Central memory CD4-positive, alpha-beta T cell (primary cell): ENCODE measurements around the gene RFXANK.
"Not testable (repeated sequence)": the region's sequence is repeated elsewhere in the genome, so short reads cannot be mapped to it uniquely, and the experiment has no call there.

Experiments
- DNase-seq: peaks from one replicate; pipeline ENCODE4 v3.0.0; 2022

Gene RFXANK

DNA sequence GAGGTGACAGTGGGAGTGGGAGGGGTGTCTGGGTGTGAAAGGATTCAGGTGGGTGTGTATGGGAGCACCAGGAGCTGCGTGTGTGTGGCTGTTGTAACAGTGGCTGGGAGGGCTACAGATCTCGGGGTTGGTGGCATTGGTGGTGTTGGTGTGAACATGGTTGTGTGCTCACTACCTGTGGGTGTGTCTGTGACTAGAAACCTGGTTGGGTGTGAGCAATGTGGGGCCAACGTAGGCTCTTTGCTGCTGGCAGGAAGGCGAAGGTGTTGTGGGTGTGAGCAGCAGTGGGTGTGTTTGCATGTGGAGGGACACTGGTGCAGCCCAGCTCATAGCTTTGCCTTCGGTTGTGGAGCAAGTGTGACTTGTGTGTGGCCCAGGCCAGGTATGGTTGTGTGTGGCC, 14.9 kb downstream of the RFXANK start:
- no peak for DNase-seq

DNA sequence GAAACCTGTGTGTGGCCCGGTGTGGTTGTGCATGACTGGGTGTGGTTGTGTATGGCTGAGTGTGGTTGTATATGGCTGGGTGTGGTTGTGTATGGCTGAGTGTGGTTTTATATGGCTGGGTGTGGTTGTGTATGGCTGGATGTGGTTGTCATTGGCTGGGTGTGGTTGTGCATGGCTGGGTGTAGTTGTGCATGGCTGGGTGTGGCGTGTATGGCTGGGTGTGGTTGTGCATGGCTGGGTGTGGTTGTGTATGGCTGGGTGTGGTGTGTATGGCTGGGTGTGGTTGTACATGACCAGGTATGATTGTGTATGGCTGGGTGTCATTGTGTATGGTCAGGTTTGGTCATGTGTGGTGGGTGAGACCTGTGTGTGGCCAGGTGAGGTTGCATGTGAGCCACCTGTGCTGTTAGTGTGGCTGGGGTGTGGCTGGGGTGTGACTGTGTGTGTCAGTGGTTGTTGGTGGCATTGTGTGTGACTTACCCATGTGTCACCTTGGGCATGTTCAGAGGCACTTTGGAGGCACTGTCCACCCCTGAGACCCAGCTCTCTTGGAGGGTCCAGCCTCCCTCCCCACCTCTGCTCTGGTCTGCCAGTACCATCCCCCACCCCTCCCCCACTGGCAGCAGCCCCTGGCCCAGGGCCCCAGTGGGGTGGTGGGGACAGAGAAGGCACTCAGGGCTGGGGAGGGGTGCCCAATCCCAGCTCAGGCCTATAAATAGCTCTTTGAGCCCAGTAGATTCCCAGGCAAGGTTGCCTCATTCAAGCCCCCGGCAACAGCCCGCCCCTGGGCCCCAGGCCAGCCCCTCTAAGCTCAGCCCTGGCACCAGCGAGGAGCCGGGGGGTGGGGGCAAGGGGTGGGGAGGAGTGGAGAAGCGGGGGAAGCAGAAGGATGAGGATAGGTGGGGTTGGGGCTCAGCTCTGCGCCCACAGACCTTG, 15.8 kb downstream of the RFXANK start:
- DNase-seq: no peak

DNA sequence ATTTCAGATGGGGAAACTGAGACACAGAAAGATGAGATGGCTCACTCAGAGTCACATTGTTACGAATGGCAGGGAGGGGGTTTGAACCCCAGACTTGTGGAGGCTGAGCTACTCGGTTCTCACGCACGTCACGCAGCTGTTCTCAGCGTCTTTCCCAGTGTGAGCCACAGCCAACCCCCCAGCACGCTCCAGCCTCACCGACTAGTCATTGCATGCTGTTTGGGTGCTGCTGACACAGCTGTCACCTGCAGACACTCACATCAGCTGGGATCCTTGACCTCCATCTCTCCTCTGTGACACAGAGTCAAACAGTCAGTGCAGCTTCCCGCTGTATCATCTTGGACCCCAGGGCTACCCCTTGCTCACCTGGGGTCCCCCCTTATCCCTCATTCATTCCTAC, 17.3 kb downstream of the RFXANK start:
- no peak for DNase-seq

DNA sequence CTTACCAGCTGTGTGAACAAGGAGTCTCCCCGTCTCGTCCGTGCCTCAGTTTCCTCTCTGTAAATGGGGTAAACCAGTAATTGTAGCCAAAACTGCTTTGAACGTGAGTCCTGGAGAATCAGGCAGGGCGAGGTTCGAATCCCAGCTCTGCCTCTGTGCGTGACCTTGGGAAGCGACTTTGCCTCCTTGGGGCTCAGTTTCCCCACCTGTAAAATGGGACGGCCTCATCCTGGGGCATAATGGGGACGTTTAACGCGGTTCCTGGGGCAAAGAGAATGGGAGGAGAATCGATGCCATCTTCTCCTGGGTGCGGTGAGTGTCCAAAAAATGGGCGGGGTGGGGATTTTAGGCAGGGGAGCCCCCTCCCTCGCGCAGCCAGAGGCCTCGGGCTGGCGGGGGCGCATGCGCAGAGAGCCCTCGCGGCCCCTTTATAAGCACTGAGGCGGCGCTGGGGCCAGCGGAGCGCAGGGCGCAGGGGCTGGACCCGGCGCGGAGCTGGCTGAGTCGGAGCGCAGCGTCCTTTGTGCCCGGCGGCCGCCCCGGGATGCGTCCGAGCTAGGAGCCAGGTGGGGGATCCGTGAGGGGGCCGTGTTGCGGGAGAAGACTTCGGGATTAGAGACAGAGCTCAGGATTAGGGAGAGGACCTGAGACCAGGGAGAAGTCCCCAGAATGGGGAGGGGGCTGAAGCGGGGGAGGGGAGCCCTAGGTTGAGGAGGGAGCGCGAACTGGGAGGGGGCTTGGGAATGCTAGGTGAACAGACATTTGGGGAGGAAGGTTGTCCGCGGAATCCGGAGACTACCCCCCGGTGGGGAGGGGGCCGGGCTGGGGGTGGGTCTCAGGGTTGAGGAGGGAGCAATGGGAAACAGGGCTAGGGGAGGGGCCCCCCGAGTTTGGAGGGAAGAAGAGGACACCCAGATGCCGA, 19.7 kb downstream of the RFXANK start, which contains the start of gene NCAN:
Gene NCAN (plus strand): TSS at position 460 of the 922 bp plus-strand sequence. CDS start 4,996 bp downstream, outside the sequence.
- no peak for DNase-seq

DNA sequence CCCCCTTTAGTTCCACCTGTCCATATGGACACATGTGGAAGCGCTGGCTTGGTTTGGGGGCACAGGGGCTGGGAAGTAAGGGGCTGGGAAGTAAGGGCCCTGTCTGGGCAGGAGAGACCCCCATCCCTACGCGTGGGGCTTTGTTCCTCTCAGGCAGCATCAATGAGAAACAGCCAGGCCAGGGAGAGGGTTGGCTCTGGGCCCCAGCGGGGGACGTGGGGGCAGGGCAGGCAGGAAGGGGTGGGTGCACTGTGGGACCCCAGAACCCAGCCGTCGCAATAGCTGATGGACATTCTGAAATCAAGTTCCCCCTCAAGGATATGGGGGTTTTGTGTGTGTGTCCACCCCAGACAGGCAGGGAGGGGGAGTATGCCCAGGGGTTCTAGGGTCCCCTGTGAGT, 20.9 kb downstream of the RFXANK start:
- DNase-seq: no peak

DNA sequence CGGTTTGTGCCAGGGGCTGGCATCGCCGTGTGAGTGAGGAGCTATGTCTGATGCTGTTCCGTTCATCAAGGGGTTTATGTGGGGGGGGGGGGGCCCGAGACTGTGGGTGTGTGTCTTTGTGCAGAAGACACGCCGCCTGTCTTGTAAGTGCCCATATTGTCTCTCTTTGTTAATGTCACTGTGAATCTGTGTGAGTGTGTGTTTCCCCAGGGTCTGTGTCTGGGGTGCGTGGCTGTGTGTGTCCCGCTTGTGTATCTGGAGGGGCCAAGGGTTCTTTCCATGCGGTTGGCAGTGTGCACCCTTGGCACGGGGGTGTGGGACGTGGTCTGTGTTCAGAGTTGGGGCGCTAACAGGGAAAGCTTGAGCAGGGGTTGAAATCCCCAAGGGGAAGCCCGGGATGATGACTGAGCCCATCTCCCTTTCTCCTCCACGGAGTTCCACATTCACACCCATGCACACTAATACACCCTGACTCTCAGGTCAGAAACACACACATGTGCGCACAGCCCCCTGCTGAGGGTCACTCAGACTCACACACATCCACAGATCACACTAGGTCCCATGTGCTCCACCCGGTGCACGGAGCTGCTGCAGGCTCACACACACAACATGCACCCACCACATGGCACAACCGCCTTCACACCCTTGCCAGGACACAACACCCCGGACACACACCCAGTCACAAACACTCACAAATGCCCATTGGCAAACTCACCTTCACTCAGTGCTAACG, 21.5 kb downstream of the RFXANK start:
- DNase-seq: no peak

DNA sequence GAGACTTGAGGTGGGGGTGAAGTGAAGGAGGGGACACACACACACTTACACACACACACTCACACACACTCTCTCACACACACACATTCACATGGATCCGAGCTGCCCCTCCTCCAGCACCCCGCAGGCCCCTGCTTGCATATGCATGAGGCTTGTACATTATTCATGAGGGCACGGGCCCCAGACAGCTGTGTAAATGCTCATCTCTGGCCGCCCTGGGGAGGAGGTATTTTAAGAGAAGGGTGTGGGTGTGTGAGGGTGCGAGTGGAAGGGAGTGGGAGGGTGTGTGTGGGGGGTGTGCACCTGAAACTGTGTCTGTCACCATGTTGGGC, 22.1 kb downstream of the RFXANK start:
- no peak for DNase-seq

DNA sequence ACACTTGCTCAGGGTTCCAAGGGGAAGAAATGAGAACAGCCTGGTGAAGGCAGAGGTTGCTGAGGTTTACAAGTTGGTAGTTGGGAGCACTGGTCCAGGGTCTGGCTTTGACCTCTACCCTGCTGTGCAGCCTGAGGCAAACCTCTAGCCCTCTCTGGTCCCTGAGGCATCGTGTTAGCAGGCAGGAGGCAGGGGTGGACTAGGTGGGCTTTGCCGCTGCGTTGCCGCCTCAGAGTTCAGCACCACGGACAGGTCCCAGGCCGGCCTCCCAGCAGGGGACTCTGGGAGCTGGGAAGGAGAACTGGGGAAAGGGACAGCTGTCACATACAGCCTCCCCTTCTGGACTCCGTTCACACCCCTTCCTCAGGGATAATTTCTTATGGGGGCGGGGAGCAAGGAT, 22.8 kb downstream of the RFXANK start:
- no peak for DNase-seq

DNA sequence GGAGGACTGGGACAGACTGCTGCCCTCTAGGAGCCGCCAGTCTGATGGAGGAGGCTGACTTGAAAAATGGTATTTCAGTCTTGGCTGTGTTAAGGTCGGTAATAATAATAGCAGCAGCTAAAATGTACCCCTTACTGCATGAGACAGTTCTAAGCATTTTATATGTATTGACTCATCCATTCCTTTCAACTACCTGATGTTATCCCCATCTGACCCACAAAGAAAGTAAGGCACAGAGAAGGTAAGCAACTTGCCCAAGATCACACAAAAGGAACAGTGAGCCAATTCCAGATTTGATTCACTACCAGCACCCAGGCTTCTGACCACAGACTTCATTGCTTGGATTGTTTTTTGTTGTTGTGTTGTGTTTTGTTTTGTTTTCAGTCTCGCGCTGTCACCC, 23.7 kb downstream of the RFXANK start:
- no peak for DNase-seq

DNA sequence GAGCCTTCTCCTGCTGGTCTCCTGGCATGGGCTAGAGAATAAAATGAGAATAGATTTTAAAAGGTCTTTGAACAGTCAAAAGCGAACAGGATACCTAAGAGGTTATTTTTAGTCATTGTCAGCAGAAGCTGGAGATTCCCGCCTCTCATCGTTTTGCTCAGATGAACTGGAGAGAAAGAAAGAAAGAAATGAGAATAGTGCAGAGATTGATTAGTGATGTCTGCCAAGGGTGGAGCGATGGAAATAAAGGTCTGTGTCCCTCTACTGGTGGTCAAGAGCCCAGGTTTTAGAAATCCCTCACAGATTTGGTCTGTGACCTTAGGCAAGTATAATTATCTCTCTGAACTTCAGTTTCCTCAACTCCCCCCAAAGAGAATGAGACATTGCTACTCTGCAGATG, 25.0 kb downstream of the RFXANK start:
- DNase-seq: no peak

DNA sequence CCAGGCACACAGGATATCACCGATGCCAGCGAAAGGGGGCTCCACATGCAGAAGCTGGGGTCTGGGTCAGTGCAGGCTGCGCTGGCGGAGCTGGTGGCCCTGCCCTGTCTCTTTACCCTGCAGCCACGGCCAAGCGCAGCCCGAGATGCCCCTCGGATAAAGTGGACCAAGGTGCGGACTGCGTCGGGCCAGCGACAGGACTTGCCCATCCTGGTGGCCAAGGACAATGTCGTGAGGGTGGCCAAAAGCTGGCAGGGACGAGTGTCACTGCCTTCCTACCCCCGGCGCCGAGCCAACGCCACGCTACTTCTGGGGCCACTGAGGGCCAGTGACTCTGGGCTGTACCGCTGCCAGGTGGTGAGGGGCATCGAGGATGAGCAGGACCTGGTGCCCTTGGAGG, 26.9 kb downstream of the RFXANK start:
- no peak for DNase-seq

DNA sequence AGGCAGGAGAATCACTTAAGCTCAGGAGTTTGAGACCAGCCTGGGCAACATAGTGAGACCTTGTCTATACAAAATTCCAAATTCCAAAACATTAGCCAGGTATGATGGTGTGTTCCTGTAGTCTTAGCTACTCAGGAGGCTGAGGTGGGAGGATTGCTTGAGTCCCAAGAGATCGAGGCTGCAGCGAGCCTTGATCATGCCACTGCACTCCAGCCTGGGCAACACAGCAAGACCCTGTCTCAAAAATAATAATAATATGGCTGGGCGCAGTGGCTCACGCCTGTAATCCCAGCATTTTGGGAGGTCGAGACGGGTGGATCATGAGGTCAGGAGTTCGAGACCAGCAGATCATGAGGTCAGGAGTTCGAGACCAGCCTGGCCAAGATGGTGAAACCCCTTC, 28.9 kb downstream of the RFXANK start:
- not testable (repeated sequence) for DNase-seq

DNA sequence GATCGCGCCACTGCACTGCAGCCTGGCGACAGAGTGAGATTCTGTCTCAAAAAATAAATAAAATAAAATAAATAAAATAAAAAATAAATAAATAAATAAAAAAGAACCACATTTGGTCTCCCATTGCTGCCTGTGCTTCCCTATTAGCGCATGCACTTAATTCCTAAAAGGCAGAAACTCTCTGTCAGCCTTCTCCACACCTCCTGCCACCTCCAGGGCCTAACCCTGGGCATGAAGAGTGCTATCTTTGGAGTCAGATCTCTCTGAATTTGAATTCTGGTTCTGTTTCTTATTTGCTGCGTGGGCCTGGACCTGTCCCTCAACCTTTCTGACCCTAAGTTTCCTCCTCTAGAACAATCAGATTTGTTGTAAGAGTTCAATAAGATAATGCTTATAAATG, 31.0 kb downstream of the RFXANK start:
- DNase-seq: no peak

DNA sequence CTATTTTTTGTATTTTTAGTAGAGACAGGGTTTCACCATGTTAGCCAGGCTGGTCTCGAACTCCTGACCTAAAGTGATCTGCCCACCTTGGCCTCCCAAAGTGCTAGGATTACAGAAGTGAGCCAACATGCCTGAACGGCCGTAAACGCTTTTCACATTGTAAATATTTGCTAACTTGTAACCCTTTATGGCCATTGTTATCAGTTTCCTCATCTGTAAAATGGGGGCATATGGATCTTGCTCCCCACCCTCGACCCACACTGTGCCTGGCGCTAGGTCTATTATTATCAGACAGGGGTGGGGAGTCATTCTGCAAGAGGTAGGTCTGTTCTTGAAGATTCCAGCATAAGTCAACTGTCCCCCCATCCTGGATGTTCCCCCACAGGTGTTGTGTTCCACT, 31.6 kb downstream of the RFXANK start:
- DNase-seq: no peak

DNA sequence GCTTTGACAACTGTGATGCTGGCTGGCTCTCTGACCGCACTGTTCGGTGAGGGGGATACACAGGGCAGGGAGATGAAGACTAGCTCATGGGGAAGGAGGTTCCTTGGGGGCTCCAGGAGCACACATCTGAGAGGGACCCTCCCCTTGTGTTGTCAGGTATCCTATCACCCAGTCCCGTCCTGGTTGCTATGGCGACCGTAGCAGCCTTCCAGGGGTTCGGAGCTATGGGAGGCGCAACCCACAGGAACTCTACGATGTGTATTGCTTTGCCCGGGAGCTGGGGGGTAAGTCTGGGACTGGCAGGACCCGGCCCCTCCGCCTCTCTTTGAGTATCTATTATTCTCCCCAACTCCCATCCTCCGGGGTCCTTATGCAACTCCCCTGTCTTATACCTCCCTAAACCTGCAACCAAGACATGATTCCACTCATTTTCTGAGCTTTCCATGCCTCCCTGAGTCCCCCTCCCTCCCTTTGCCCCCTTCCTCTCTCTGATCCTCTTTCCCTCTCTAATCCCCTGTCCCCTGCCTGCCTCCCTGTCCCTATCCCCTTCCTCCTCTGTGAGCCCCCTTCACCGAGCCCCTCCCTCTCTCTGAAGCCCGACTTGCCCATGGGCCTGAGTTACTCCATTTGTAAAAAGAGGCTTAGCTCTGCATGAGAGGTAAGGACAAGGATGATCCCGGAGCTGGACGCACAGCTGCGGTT, 32.2 kb downstream of the RFXANK start:
- no peak for DNase-seq

DNA sequence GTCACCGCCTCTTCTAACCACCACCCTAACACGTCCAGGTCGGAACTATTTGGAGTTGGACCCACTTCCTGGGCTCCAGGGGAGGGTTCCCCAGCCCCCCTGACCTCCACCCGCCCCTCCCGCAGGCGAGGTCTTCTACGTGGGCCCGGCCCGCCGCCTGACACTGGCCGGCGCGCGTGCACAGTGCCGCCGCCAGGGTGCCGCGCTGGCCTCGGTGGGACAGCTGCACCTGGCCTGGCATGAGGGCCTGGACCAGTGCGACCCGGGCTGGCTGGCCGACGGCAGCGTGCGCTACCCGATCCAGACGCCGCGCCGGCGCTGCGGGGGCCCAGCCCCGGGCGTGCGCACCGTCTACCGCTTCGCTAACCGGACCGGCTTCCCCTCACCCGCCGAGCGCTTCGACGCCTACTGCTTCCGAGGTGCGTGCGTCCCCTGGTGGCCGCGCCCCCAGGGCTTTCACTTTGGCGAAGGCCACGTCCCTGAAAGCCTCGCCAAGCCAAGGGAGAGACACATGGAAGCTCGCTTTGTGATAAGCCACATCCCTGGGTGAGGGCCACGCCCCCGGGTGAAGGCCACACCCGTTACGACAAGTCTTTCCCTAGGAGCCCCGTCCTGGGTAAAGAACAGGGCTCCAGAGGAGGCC, 32.9 kb downstream of the RFXANK start:
- peak; percentile 69 for DNase-seq

DNA sequence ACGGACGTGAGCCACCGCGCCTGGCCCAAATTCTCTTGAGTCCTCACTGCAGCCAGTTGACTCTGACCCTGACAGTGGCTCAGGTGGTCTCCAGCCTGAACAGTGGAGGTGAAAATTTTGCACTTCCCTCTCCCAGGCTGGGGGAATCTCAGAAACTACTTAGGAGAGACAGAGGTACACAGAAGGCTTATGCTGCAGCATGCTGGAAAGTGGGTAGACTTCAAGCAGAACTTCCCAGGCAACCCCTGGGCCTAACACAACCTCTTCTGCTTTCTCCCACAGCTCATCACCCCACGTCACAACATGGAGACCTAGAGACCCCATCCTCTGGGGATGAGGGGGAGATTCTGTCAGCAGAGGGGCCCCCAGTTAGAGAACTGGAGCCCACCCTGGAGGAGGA, 34.1 kb downstream of the RFXANK start:
- no peak for DNase-seq

DNA sequence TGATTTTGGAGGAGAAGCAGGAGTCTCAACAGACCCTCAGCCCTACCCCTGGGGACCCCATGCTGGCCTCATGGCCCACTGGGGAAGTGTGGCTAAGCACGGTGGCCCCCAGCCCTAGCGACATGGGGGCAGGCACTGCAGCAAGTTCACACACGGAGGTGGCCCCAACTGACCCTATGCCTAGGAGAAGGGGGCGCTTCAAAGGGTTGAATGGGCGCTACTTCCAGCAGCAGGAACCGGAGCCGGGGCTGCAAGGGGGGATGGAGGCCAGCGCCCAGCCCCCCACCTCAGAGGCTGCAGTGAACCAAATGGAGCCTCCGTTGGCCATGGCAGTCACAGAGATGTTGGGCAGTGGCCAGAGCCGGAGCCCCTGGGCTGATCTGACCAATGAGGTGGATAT, 34.6 kb downstream of the RFXANK start:
- DNase-seq: no peak

DNA sequence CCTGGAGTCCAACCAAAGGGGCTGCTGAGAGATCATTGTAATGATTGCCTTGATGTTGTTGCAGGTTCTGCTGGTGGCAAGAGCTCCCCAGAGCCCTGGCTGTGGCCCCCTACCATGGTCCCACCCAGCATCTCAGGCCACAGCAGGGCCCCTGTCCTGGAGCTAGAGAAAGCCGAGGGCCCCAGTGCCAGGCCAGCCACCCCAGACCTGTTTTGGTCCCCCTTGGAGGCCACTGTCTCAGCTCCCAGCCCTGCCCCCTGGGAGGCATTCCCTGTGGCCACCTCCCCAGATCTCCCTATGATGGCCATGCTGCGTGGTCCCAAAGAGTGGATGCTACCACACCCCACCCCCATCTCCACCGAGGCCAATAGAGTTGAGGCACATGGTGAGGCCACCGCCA, 35.2 kb downstream of the RFXANK start:
- DNase-seq: no peak

DNA sequence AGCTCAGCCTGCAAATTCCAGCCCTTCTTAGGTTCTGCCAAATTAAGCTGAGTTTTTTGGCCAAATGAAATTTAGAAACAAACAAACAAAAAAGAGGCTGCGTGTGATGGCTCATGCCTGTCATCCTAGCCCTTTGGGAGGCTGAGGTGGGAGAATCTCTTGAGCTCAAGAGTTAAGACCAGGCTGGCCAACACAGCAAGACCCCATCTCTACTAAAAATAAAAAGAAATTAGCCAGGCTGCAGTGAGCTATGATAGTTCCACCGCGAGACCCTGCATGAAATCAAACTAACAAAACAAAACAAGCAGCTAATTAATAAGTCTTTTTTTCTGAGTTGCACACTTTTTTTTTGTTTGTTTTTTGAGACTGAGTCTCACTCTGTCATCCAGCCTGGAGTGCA, 37.6 kb downstream of the RFXANK start:
- DNase-seq: no peak

DNA sequence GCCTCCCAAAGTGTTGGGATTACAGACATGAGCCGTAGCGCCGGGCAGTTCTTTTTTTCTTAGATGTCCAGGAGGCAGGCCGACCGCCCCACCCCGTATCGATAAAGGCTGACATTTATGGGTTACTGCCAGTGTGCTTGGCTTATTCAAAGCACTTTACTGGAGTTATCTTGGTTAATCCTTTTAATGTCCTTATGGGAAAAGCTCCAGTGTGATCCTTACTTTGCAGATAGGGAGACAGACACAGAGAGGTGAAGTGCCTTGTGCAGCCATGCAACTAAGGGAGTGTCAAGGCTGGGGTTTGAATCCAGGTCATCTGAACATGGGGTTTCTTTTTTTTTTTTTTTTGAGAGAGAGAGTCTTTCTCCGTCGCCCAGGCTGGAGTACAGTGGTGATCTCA, 38.9 kb downstream of the RFXANK start:
- no peak for DNase-seq

DNA sequence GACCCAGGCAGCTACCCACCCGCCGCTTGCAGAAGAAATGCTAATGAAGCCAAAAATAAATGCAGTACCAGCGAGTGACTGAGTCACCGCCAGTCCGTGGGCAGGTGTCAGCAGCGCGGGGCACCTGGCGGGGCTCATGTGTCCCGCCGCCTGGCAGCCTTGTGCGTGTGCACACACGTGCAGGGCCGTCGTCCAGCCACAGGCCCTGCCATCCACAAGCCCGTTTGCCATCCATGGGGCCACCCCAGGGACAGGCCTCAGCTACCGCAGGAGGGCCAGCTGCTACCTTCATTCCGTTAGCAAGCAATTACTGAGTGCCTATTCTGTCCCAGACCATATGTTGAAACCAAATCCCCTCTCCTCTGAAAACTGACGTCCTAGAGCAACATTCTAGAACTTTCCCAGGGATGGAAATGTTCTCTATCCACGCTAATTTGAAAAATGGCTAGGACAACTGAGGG, 40.2 kb downstream of the RFXANK start:
- DNase-seq: no peak
